Tibial nerve (tissue), 4 donors: ENCODE measurements around the gene MDM1. TPM values are rescaled to one million over a fixed set of nuclear protein-coding genes. Genes with fewer than 3 reads are reported as not detected.

ENCODE experiments used
- DNase-seq, 2 donors: peaks; one replicate each; pipeline ENCODE4 v3.0.0-alpha.2; 2019; ENCODE audit warnings: low spot score in 2 of 2
- H3K27ac ChIP-seq, 4 donors: fragments of 200-600 bp; sonication (generic) in 3 of 4; one replicate each; pipeline ENCODE4 v1.5.1; 2017 to 2019; ENCODE audit warnings: mild to moderate bottlenecking in 1 of 4
- H3K27me3 ChIP-seq, 2 donors: fragments of 200-600 bp; sonication (generic) in 1 of 2; one replicate each; pipeline versions ENCODE4 v1.5.1 to v1.6.0; 2017 to 2019
- H3K36me3 ChIP-seq, 3 donors: fragments of 200-600 bp; sonication (generic); one replicate each; pipeline ENCODE4 v1.5.1; 2018 to 2019
- H3K4me1 ChIP-seq, 4 donors: fragments of 200-600 bp; sonication (generic) in 3 of 4; one replicate each; pipeline ENCODE4 v1.5.1; 2017 to 2019
- H3K4me3 ChIP-seq, 4 donors: fragments of 200-600 bp; sonication (generic) in 3 of 4; one replicate each; pipeline ENCODE4 v1.5.1; 2017 to 2019; ENCODE audit warnings: mild to moderate bottlenecking in 1 of 4, moderate library complexity in 1 of 4
- H3K9me3 ChIP-seq, 4 donors: fragments of 200-600 bp; sonication (generic) in 3 of 4; one replicate each; pipeline ENCODE4 v1.5.1; 2017 to 2019
- CTCF ChIP-seq, 5 experiments: fragments of 200-600 bp in 3 of 5; fragments of 450-650 bp in 2 of 5; sonication (generic) in 3 of 5; IDR thresholded peaks; one replicate each; pipeline ENCODE4 v1.5.1; 2016 to 2019; ENCODE audit warnings: antibody characterized with exemption in 5 of 5, mild to moderate bottlenecking in 3 of 5, moderate library complexity in 2 of 5
- EP300 ChIP-seq, 2 donors: sonication (generic); formaldehyde crosslinking; IDR thresholded peaks; one replicate each; pipeline ENCODE4 v1.6.1; 2017; ENCODE audit warnings: antibody characterized with exemption in 2 of 2, mild to moderate bottlenecking in 1 of 2
- POLR2A ChIP-seq, 2 donors: fragments of 450-650 bp; IDR thresholded peaks; one replicate each; pipeline ENCODE4 v1.6.1; 2017; ENCODE audit warnings: antibody characterized with exemption in 2 of 2, mild to moderate bottlenecking in 2 of 2, moderate library complexity in 2 of 2
- WGBS, 2 donors: methylation state at CpG; one replicate each; pipeline ENCODE4 v1.1.5; 2018; 5-methylcytosine and 5-hydroxymethylcytosine counted together
- total RNA-seq, 4 donors: library from RNA; depleted of rRNA; stranded (reverse); fragments of >200 nt; gene quantifications; one replicate each; pipeline ENCODE4 v1.1.0, GENCODE V29; 2016

The MDM1 gene
- total RNA-seq, 4 donors from 2014 or later, result 11.2 to 49.8 (median 23.3) TPM

- Histone ChIP-seq H3K27ac (peak overlapping the region in 3 of 4 donors; percentile 71 to 82 (median 72)), H3K9me3 (no peaks in the 10 kb centered on the region), H3K36me3 (peaks cover 0 to 10% (median 0%) of the 10 kb centered on the region in 3 donors), H3K4me1 (peaks cover 0 to 23% (median 5%) of the 10 kb centered on the region in 4 donors), H3K27me3 (no peaks in the 10 kb centered on the region), H3K4me3 (peak overlapping the region; percentile 66 to 92 (median 73))
- DNase-seq, result no peak
- 52 to 54% methylated on average over 18 of the region's 18 CpGs for WGBS, 2 donors
- TF ChIP-seq CTCF (IDR thresholded peaks at IDR 0.05) (no peak), POLR2A (IDR thresholded peaks at IDR 0.05) (no peak), EP300 (IDR thresholded peaks at IDR 0.05) (no peak)
These were observed 817 bp upstream of the MDM1 start for GRCh38 chr12:68332728-68333630.

- Histone ChIP-seq H3K9me3 (no peaks in the 10 kb centered on the region), H3K27ac (peak overlapping the region in 3 of 4 donors; percentile 32 to 82 (median 68)), H3K36me3 (peaks cover 0 to 22% (median 0%) of the 10 kb centered on the region in 3 donors), H3K4me1 (peaks cover 0 to 23% (median 5%) of the 10 kb centered on the region in 4 donors), H3K27me3 (no peaks in the 10 kb centered on the region), H3K4me3 (peak overlapping the region; percentile 66 to 92 (median 73))
- no peak for DNase-seq
- WGBS, 2 donors, result 26 to 36% methylated on average over 9 of the region's 9 CpGs
- no peak for TF ChIP-seq CTCF (IDR thresholded peaks at IDR 0.05)
- TF ChIP-seq POLR2A (IDR thresholded peaks at IDR 0.05), result no peak
- no peak for TF ChIP-seq EP300 (IDR thresholded peaks at IDR 0.05)
These were observed 678 bp downstream of the MDM1 start for GRCh38 chr12:68331500-68331868.

- no peaks in the 10 kb centered on the region for H3K27me3 ChIP-seq
- H3K4me3 ChIP-seq, result no peak overlapping the region
- WGBS, 2 donors, result 71 to 75% methylated on average over 3 of the region's 3 CpGs
- no peak overlapping the region for H3K27ac ChIP-seq
- peaks cover 0 to 23% (median 3%) of the 10 kb centered on the region in 4 donors for H3K4me1 ChIP-seq
- no peak for DNase-seq
- peaks cover 0 to 33% (median 0%) of the 10 kb centered on the region in 3 donors for H3K36me3 ChIP-seq
- no peak for TF ChIP-seq CTCF (IDR thresholded peaks at IDR 0.05)
- TF ChIP-seq POLR2A (IDR thresholded peaks at IDR 0.05), result no peak
- TF ChIP-seq EP300 (IDR thresholded peaks at IDR 0.05), result no peak
- no peaks in the 10 kb centered on the region for H3K9me3 ChIP-seq
These were observed 4.3 kb downstream of the MDM1 start for GRCh38 chr12:68327896-68328295.

GRCh38 chr12:68326716-68327115 lies 5.4 kb downstream of the MDM1 start:
- Histone ChIP-seq H3K27ac (no peak overlapping the region), H3K9me3 (no peaks in the 10 kb centered on the region), H3K27me3 (no peaks in the 10 kb centered on the region), H3K4me3 (no peak overlapping the region), H3K4me1 (peaks cover 0 to 22% (median 2%) of the 10 kb centered on the region in 4 donors), H3K36me3 (peaks cover 0 to 41% (median 0%) of the 10 kb centered on the region in 3 donors)
- no peak for DNase-seq
- 81 to 83% methylated on average over 3 of the region's 3 CpGs for WGBS, 2 donors
- TF ChIP-seq EP300 (IDR thresholded peaks at IDR 0.05), result no peak
- TF ChIP-seq POLR2A (IDR thresholded peaks at IDR 0.05), result no peak
- no peak for TF ChIP-seq CTCF (IDR thresholded peaks at IDR 0.05)

- Histone ChIP-seq H3K27me3 (no peaks in the 10 kb centered on the region), H3K27ac (no peak overlapping the region), H3K4me1 (peaks cover 0 to 15% (median 0%) of the 10 kb centered on the region in 4 donors), H3K9me3 (no peaks in the 10 kb centered on the region), H3K36me3 (peaks cover 0 to 41% (median 0%) of the 10 kb centered on the region in 3 donors), H3K4me3 (no peak overlapping the region)
- DNase-seq, result no peak
- TF ChIP-seq POLR2A (IDR thresholded peaks at IDR 0.05), result no peak
- TF ChIP-seq CTCF (IDR thresholded peaks at IDR 0.05), result no peak
- TF ChIP-seq EP300 (IDR thresholded peaks at IDR 0.05), result no peak
- 46 to 58% methylated on average over 1 of the region's 1 CpG for WGBS, 2 donors
These were observed 6.2 kb downstream of the MDM1 start for GRCh38 chr12:68325966-68326365.
